Esophagus muscularis mucosa (tissue), 4 donors: ENCODE measurements around the gene MTMR2. TPM values are rescaled to one million over a fixed set of nuclear protein-coding genes. Genes with fewer than 3 reads are reported as not detected.

Source experiments
- DNase-seq: peaks from one replicate; pipeline ENCODE4 v3.0.0-alpha.2; 2017; ENCODE audit errors: extremely low spot score
- H3K27ac ChIP-seq, 4 donors: fragments of 200-600 bp; sonication (generic); replicated peaks in 1 of 4; 1 replicate in 3 of 4; 2 replicates in 1 of 4; pipeline ENCODE4 v1.5.1; 2016 to 2019; ENCODE audit warnings: mild to moderate bottlenecking in 1 of 4
- H3K27me3 ChIP-seq, 4 donors: fragments of 200-600 bp; sonication (generic); one replicate each; pipeline versions ENCODE4 v1.5.1 to v1.6.0; 2016 to 2019
- H3K36me3 ChIP-seq, 4 donors: fragments of 200-600 bp; sonication (generic); one replicate each; pipeline ENCODE4 v1.5.1; 2016 to 2019
- H3K4me1 ChIP-seq, 4 donors: fragments of 200-600 bp; sonication (generic); one replicate each; pipeline ENCODE4 v1.5.1; 2016 to 2019
- H3K4me3 ChIP-seq, 4 donors: fragments of 200-600 bp; sonication (generic); 1 replicate in 2 of 4; 2 replicates in 2 of 4; pipeline ENCODE4 v1.5.1; 2016 to 2019; ENCODE audit warnings: mild to moderate bottlenecking in 4 of 4, moderate library complexity in 1 of 4
- H3K9me3 ChIP-seq, 4 donors: fragments of 200-600 bp; sonication (generic); 1 replicate in 3 of 4; 2 replicates in 1 of 4; pipeline ENCODE4 v1.5.1; 2016 to 2019
- CTCF ChIP-seq, 3 experiments: fragments of 200-600 bp in 2 of 3; fragments of 450-650 bp in 1 of 3; sonication (generic) in 2 of 3; IDR thresholded peaks; one replicate each; pipeline ENCODE4 v1.5.1; 2017 to 2019; ENCODE audit warnings: antibody characterized with exemption in 3 of 3, mild to moderate bottlenecking in 2 of 3, moderate library complexity in 1 of 3
- EP300 ChIP-seq: sonication (generic); formaldehyde crosslinking; IDR thresholded peaks from one replicate; pipeline ENCODE4 v1.6.1; 2017; ENCODE audit warnings: antibody characterized with exemption
- POLR2A ChIP-seq: fragments of 450-650 bp; IDR thresholded peaks from one replicate; pipeline ENCODE4 v1.6.1; 2017; ENCODE audit warnings: antibody characterized with exemption, moderate library complexity, mild to moderate bottlenecking, low read depth
- POLR2AphosphoS5 ChIP-seq, 2 donors: sonication (generic); formaldehyde crosslinking; IDR thresholded peaks; one replicate each; pipeline ENCODE4 v1.6.1; 2017; ENCODE audit warnings: antibody characterized with exemption in 2 of 2
- WGBS: methylation state at CpG from one replicate; pipeline ENCODE4 v1.1.5; 2018; 5-methylcytosine and 5-hydroxymethylcytosine counted together
- intact Hi-C: fragments of 100-400 bp; cut with DNase I; formaldehyde crosslinking; loops from one replicate; pipeline ENCODE4 v1.15.1; 2023
- total RNA-seq, 4 donors: library from RNA; depleted of rRNA; stranded (reverse); fragments of >200 nt; gene quantifications; one replicate each; pipeline versions ENCODE4 v1.1.0 to v1.2.1, GENCODE V29; 2016

Gene MTMR2
- total RNA-seq, 4 donors from 2014 or later, result 25.8 to 29.6 (median 27.9) TPM

- Histone ChIP-seq H3K9me3 (no peaks in the 10 kb centered on the region), H3K4me3 (peak overlapping the region in 2 of 4 donors; percentile 88 to 97), H3K36me3 (no peaks in the 10 kb centered on the region), H3K27me3 (no peaks in the 10 kb centered on the region), H3K27ac (peak overlapping the region in 3 of 4 donors; percentile 95 to 97 (median 96)), H3K4me1 (peaks cover 24 to 50% (median 41%) of the 10 kb centered on the region in 4 donors)
- no peak for DNase-seq
- intact Hi-C loops, result loop anchor here (5.0 to 10.0 kb wide), 3 partner anchors 77 to 473 kb away; partner anchors contain the start of genes JRKL and MAML2
- WGBS, result 41% methylated on average over 2 of the region's 2 CpGs
- TF ChIP-seq POLR2AphosphoS5 (IDR thresholded peaks at IDR 0.05) (no peak), POLR2A (no peak), EP300 (no peak), CTCF (IDR thresholded peaks at IDR 0.05) (no peak)
Observed at GRCh38 chr11:95922099-95922498, 1.8 kb downstream of the MTMR2 start.

DNA sequence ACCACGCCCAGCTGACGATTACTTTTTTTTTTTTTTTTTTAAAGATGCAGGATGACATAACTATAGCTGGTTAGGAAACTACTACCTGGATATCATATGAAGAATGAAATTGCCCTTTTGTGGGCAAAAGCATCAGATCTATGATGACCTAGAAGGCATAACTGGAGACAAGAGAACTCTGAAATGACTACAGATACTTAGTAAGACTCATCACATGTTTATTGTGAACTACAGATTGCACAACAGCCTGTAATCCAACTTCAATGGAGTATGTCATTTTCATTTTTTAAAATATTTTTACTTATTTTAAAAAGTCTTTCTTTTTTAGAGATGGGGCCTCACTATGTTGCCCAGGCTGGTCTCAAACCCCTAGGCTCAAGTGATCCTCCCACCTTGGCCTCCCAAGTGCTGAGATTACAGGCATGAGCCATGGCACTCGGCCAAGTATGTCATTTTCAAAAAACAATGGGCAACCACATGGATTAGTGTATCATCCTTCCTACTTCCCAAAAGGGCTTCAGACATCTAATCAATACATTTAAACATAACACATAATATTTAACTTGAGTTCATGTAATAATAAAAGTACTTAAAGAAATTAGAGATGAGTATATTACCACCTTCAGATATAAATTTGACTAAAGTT lies 3.3 kb downstream of the MTMR2 start:
- TF ChIP-seq POLR2A (no peak), CTCF (IDR thresholded peaks at IDR 0.05) (no peak), POLR2AphosphoS5 (IDR thresholded peaks at IDR 0.05) (no peak), EP300 (no peak)
- Histone ChIP-seq H3K9me3 (no peaks in the 10 kb centered on the region), H3K4me1 (peaks cover 35 to 62% (median 52%) of the 10 kb centered on the region in 4 donors), H3K4me3 (no peak overlapping the region), H3K27me3 (no peaks in the 10 kb centered on the region), H3K36me3 (no peaks in the 10 kb centered on the region), H3K27ac (no peak overlapping the region)
- no peak for DNase-seq
- whole genome bisulfite sequencing, result 91% methylated on average over 3 of the region's 3 CpGs
- intact Hi-C loops, result loop anchor here (5.0 to 10.0 kb wide), 3 partner anchors 76 to 474 kb away; partner anchors contain the start of genes JRKL and MAML2

GRCh38 chr11:95919514-95919913 lies 4.4 kb downstream of the MTMR2 start:
- H3K4me1 ChIP-seq, result peaks cover 34 to 62% (median 52%) of the 10 kb centered on the region in 4 donors
- H3K4me3 ChIP-seq, result no peak overlapping the region
- no peak overlapping the region for H3K27ac ChIP-seq
- intact Hi-C loops, result no loop called here
- H3K27me3 ChIP-seq, result no peaks in the 10 kb centered on the region
- no peaks in the 10 kb centered on the region for H3K36me3 ChIP-seq
- no peak for DNase-seq
- no peak for TF ChIP-seq POLR2A
- TF ChIP-seq EP300, result no peak
- TF ChIP-seq POLR2AphosphoS5 (IDR thresholded peaks at IDR 0.05), result no peak
- no peak for TF ChIP-seq CTCF (IDR thresholded peaks at IDR 0.05)
- WGBS, result 94% methylated on average over 3 of the region's 3 CpGs
- H3K9me3 ChIP-seq, result no peaks in the 10 kb centered on the region

DNA sequence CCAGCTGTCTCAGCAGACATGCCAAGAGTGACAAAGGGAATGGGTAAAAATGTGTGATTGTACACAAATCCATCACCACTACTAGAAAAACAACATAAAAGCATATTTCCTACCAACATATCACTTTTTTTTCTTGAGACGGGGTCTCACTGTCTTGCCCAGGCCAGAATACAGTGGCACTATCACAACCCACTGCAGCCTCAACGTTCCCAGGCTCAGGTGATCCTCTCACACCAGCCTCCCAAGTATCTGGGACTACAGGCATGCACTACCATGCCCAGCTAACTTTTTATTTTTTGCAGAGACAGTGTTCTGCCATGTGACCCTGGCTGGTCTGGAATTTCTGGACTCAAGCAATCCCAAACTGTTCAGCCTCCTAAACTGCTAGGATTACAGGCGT lies 5.2 kb downstream of the MTMR2 start:
- Histone ChIP-seq H3K4me1 (peaks cover 40 to 60% (median 58%) of the 10 kb centered on the region in 4 donors), H3K36me3 (no peaks in the 10 kb centered on the region), H3K27ac (no peak overlapping the region), H3K27me3 (no peaks in the 10 kb centered on the region), H3K4me3 (no peak overlapping the region), H3K9me3 (no peaks in the 10 kb centered on the region)
- TF ChIP-seq CTCF (IDR thresholded peaks at IDR 0.05) (no peak), POLR2AphosphoS5 (IDR thresholded peaks at IDR 0.05) (no peak), POLR2A (no peak), EP300 (no peak)
- WGBS, result 92% methylated on average over 3 of the region's 3 CpGs
- intact Hi-C loops, result no loop called here
- DNase-seq, result no peak
